Kidney (tissue), 14 donors: ENCODE measurements around the gene ABHD10. TPM values are rescaled to one million over a fixed set of nuclear protein-coding genes. Genes with fewer than 3 reads are reported as not detected.

ENCODE experiments used
- DNase-seq, 5 donors: peaks; one replicate each; pipeline ENCODE4 v3.0.0-alpha.2; 2013 to 2020
- FAIRE-seq: peaks from 2 replicates; lab custom pipeline; 2012; peaks lifted over from hg19 to GRCh38; lab: Jason Lieb, UNC
- H3K27ac ChIP-seq, 2 donors: one replicate each; pipeline ENCODE4 v1.7.0; 2013; ENCODE audit warnings: low read depth in 2 of 2, low read length in 2 of 2, inconsistent platforms in 1 of 2
- H3K27me3 ChIP-seq: one replicate; pipeline ENCODE4 v1.7.1; 2013; ENCODE audit warnings: low read length, inconsistent platforms; ENCODE audit not compliant: control insufficient read depth, insufficient read depth
- H3K36me3 ChIP-seq, 3 donors: one replicate each; pipeline versions ENCODE4 v1.7.0 to v1.7.1; 2013; ENCODE audit warnings: low read length in 3 of 3, control low read depth in 1 of 3, inconsistent platforms in 1 of 3; ENCODE audit not compliant: insufficient read depth in 3 of 3, control insufficient read depth in 2 of 3
- H3K4me1 ChIP-seq, 3 donors: one replicate each; pipeline versions ENCODE4 v1.7.0 to v1.7.1; 2013; ENCODE audit warnings: low read length in 3 of 3, inconsistent platforms in 1 of 3, low read depth in 1 of 3; ENCODE audit not compliant: control insufficient read depth in 2 of 3, insufficient read depth in 2 of 3
- H3K4me3 ChIP-seq, 3 donors: one replicate each; pipeline versions ENCODE4 v1.7.0 to v1.8.1; 2013; ENCODE audit warnings: low read length in 3 of 3, control low read depth in 1 of 3, inconsistent platforms in 1 of 3
- H3K9ac ChIP-seq, 3 donors: one replicate each; pipeline versions ENCODE4 v1.7.0 to v1.7.1; 2013; ENCODE audit warnings: low read length in 3 of 3, control low read depth in 1 of 3, inconsistent platforms in 1 of 3
- H3K9me3 ChIP-seq, 3 donors: one replicate each; pipeline versions ENCODE4 v1.7.0 to v1.7.1; 2013; ENCODE audit warnings: low read length in 3 of 3, control low read depth in 1 of 3, inconsistent platforms in 1 of 3; ENCODE audit not compliant: control insufficient read depth in 2 of 3, insufficient read depth in 1 of 3
- intact Hi-C: fragments of 100-400 bp; cut with DNase I; formaldehyde crosslinking; loops from one replicate; pipeline ENCODE4 v1.11.1; 2022
- polyA plus RNA-seq: library from polyadenylated mRNA; stranded (reverse); fragments of 350-450 nt; fragmentation: Illumina TruSeq; extraction: RNeasy Lipid Tissue Mini Kit (QIAGEN cat#74804); gene quantifications from one replicate; pipeline ENCODE4 v1.2.3, GENCODE V29; 2014; ENCODE audit warnings: low read depth, low replicate concordance; ENCODE audit not compliant: insufficient read depth
- total RNA-seq: library from RNA; stranded (reverse); fragmentation: NEBNext Ultra II Directional; extraction: Animal tissue kit (Norgen Biotek cat#: 25700); gene quantifications from one replicate; pipeline ENCODE4 v1.2.1, GENCODE V29; 2021
- TF ChIP-seq, protein P1 (sequence below): IDR thresholded peaks from 3 replicates; pipeline ENCODE4 v1.5.1; 2012; ENCODE audit warnings: mild to moderate bottlenecking, moderate library complexity, borderline replicate concordance; ENCODE audit not compliant: insufficient read depth; ENCODE audit errors: extremely low read depth
- donor health status: control.
- donor health status: control.
- donor health status: control.
- donor health status: control.
- donor health status: control.
- donor health status: DM: yes; HTN: yes; CAD: no.
- donor health status: Normal renal cell carcinoma (clear cell type).

ABHD10 gene
- total and polyA plus RNA-seq, 2 donors from 2014 or later = 30.9 to 53.2 TPM

DNA sequence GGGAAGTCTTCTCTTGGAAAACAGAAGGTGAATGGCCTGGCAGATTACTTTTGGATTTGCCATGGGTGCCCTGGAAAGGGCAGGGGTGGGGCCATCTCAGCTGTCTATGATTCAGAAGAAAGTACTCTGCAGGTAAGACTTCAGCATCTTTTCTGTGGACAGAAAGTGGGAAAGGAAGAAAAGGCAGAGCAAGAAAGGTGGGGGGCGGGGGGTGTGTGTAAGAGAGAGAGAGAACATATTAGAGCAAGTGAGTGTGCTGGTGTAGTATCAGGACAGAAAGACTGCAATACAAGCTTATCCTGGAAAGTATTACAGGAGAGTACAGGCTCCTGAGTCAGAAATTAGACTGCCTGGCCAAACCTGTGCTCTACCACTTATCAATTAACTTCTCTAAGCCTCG, 25.4 kb downstream of the ABHD10 start:
- no peak for FAIRE-seq

DNA sequence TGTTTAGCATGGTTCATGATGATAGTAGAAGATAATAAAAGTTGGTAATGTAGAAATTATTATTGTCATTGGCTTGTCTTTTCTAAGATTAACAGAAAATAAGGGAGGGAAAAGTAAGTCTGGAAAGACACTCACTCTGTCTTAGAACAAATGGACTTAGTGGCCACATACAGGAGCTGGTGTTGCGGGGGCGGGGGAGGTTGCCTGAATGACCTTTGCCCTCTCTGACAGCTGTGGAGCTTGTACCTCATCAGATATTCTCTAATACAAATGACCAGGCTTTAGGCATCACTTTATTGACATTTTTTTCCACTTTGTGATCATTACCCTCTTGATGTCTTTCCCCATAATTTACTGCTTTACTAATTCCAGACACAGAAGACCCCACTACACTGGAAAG, 25.8 kb downstream of the ABHD10 start:
- Histone ChIP-seq H3K36me3 (no peaks in the 10 kb centered on the region), H3K27me3 (no peaks in the 10 kb centered on the region), H3K4me1 (peaks cover 0 to 22% (median 0%) of the 10 kb centered on the region in 3 donors), H3K27ac (no peak overlapping the region), H3K9me3 (no peaks in the 10 kb centered on the region), H3K4me3 (no peak overlapping the region), H3K9ac (no peak overlapping the region)
- TF ChIP-seq, protein P1, sequence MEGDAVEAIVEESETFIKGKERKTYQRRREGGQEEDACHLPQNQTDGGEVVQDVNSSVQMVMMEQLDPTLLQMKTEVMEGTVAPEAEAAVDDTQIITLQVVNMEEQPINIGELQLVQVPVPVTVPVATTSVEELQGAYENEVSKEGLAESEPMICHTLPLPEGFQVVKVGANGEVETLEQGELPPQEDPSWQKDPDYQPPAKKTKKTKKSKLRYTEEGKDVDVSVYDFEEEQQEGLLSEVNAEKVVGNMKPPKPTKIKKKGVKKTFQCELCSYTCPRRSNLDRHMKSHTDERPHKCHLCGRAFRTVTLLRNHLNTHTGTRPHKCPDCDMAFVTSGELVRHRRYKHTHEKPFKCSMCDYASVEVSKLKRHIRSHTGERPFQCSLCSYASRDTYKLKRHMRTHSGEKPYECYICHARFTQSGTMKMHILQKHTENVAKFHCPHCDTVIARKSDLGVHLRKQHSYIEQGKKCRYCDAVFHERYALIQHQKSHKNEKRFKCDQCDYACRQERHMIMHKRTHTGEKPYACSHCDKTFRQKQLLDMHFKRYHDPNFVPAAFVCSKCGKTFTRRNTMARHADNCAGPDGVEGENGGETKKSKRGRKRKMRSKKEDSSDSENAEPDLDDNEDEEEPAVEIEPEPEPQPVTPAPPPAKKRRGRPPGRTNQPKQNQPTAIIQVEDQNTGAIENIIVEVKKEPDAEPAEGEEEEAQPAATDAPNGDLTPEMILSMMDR = no peak
- no peak for FAIRE-seq
- DNase-seq = no peak
- intact Hi-C loops = no loop called here

More for the DNA sequence above, 25.4 kb downstream of the ABHD10 start:
- Histone ChIP-seq H3K27me3 (no peaks in the 10 kb centered on the region), H3K36me3 (no peaks in the 10 kb centered on the region), H3K4me1 (peaks cover 0 to 18% (median 0%) of the 10 kb centered on the region in 3 donors), H3K4me3 (no peak overlapping the region), H3K27ac (no peak overlapping the region), H3K9ac (no peak overlapping the region), H3K9me3 (no peaks in the 10 kb centered on the region)
- intact Hi-C loops = no loop called here
- DNase-seq = no peak
- TF ChIP-seq, protein P1 = no peak

DNA sequence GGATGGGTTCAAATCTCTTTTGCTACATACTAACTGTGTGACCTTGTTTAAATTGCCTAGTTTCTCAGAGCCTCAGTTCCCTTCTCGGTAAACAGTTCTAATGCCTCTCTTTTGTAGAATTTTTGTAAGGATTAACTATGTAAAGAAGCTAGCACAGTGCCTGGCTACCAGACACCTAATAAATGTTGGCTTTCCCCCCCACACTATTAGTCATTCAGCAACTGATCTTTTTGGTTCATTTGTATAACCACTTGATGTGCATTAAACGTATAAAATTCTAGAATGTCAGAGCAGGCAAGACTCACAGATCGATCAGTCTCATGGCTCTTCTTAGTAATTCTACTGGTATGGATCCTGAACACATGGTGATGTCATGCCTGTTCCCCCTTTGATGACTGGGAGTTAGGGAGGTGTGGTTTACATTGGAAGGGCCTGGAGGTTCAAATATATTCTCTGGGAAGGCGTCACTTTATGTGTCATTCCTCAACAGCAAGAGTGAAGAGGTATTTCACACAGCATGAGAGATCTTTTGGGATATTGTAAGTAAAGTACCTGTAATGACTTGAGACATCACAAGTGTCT, 26.4 kb downstream of the ABHD10 start:
- Histone ChIP-seq H3K27ac (no peak overlapping the region), H3K27me3 (no peaks in the 10 kb centered on the region), H3K9me3 (no peaks in the 10 kb centered on the region), H3K9ac (no peak overlapping the region), H3K4me1 (peaks cover 0 to 22% (median 0%) of the 10 kb centered on the region in 3 donors), H3K36me3 (no peaks in the 10 kb centered on the region), H3K4me3 (no peak overlapping the region)
- intact Hi-C loops = no loop called here
- TF ChIP-seq, protein P1 = no peak
- DNase-seq = no peak
- no peak for FAIRE-seq
